A673 (cell line): Measurements from ENCODE around the gene COLGALT1. TPM values are rescaled to one million over a fixed set of nuclear protein-coding genes. Genes with fewer than 3 reads are reported as not detected.

Source experiments
- BruUV-seq: library from RNA; stranded (reverse); fragments of 400-500 nt; replicated peaks from 2 replicates; lab custom pipeline; 2021; lab: Mats Ljungman, UMichigan
- CTCF ChIA-PET: fragments of 300-600 bp; sonication (Branson Sonifier 250); formaldehyde crosslinking; loops from one replicate; lab custom pipeline; 2022; ENCODE audit warnings: antibody characterized with exemption; lab: Charles Lee
- POLR2A ChIA-PET: fragments of 300-600 bp; sonication (Branson Sonifier 250); formaldehyde crosslinking; loops from one replicate; lab custom pipeline; 2022; ENCODE audit warnings: antibody characterized with exemption; ENCODE audit not compliant: low non-redundant PET; lab: Charles Lee
- DNase-seq: peaks from one replicate; pipeline ENCODE4 v3.0.0-alpha.2; 2015; ENCODE audit warnings: low spot score
- H3K27ac ChIP-seq: fragments of 200-600 bp; sonication (generic); 2 replicates; pipeline ENCODE4 v1.5.1; 2016; ENCODE audit warnings: mixed run types, low read depth, mild to moderate bottlenecking, mixed read lengths, antibody characterized with exemption, low read length; ENCODE audit not compliant: poor library complexity, severe bottlenecking
- H3K27me3 ChIP-seq: fragments of 200-600 bp; sonication (generic); replicated peaks from 2 replicates; pipeline ENCODE4 v1.6.1; 2017; ENCODE audit warnings: mixed run types, low read depth, mild to moderate bottlenecking, mixed read lengths, antibody characterized with exemption, low read length; ENCODE audit not compliant: insufficient read depth, poor library complexity
- H3K36me3 ChIP-seq: fragments of 200-600 bp; sonication (generic); 2 replicates; pipeline ENCODE4 v1.6.1; 2016; ENCODE audit warnings: mixed run types, mild to moderate bottlenecking, mixed read lengths, antibody characterized with exemption, low read length; ENCODE audit not compliant: insufficient read depth, poor library complexity, severe bottlenecking
- H3K4me1 ChIP-seq: fragments of 200-600 bp; sonication (generic); 2 replicates; pipeline ENCODE4 v1.6.1; 2017; ENCODE audit warnings: mixed run types, mild to moderate bottlenecking, mixed read lengths, antibody characterized with exemption, low read length; ENCODE audit not compliant: insufficient read depth, poor library complexity, severe bottlenecking
- H3K4me3 ChIP-seq: fragments of 200-600 bp; sonication (generic); 2 replicates; pipeline ENCODE4 v1.5.1; 2016; ENCODE audit warnings: low read depth, mixed run types, mild to moderate bottlenecking, mixed read lengths, low read length; ENCODE audit not compliant: poor library complexity, severe bottlenecking
- H3K9me3 ChIP-seq: fragments of 200-600 bp; sonication (generic); 2 replicates; pipeline ENCODE4 v1.6.1; 2016; ENCODE audit warnings: mixed run types, low read depth, mild to moderate bottlenecking, mixed read lengths, antibody characterized with exemption, low read length; ENCODE audit not compliant: poor library complexity, severe bottlenecking
- CTCF ChIP-seq: fragments of 300-800, 200-600 bp; sonication (generic); conservative IDR thresholded peaks from 2 replicates; pipeline ENCODE4 v1.5.1; 2017; ENCODE audit warnings: low read depth, mild to moderate bottlenecking, antibody characterized with exemption, low read length, moderate library complexity, mixed read lengths
- EZH2 ChIP-seq: fragments of 200-600 bp; sonication (generic); IDR thresholded peaks from 2 replicates; pipeline ENCODE4 v1.6.1; 2017; ENCODE audit warnings: borderline replicate concordance, low read depth, mild to moderate bottlenecking, mixed read lengths, antibody characterized with exemption, low read length; ENCODE audit not compliant: poor library complexity, severe bottlenecking
- intact Hi-C: fragments of 100-400 bp; cut with micrococcal nuclease; formaldehyde crosslinking; loops from one replicate; pipeline ENCODE4 v1.10.0; 2022; ENCODE audit not compliant: unreplicated experiment
- total RNA-seq: library from RNA; stranded (reverse); gene quantifications from 2 replicates; pipeline ENCODE4 v1.2.3, GENCODE V29; 2021

COLGALT1 gene
- total RNA-seq, 1 experiment from 2014 or later: 91.3 TPM

DNA sequence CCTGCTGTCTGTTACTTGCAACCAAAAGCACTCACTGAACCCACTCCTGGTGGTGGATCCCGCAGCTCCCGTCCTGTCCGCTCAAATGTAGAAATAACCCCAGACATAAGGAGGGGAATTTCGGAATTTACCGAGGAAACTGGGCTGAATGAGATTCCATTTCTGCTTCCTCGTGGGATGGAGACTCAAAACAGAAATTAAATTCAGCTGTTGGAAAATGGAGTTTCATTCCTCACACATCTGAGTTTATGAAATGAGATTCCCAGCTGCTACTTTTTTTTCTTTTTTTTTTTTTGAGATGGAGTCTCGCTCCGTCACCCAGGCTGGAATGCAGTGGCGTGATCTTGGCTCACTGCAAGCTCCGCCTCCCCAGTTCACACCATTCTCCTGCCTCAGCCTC, 44.3 kb downstream of the COLGALT1 start:
- POLR2A ChIA-PET: no interaction called here
- no peak for TF ChIP-seq EZH2
- TF ChIP-seq CTCF: no peak
- BruUV-seq: no TSS peak

DNA sequence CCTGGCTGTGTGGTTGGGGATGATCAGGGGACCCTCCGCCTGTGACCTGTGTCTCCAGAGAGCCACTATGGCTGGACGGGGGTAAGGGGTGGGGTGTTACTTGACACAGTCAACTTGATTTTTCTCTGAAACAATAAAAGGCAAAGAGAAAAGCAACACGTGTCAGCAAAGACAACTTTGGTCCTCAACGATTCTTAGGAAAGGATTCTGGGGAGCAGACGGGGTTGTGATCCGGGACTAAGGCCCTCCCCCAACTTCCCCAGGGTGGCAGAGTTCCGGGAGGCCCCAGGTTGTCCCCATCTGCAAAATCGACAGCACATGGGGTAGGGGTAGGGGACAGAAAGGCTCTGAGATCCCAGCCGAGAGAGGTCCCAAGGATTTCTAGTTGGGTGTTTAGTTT, 46.2 kb downstream of the COLGALT1 start:
- BruUV-seq: no TSS peak

More for the DNA sequence above, 44.3 kb downstream of the COLGALT1 start:
- Histone ChIP-seq H3K36me3 (no peaks in the 10 kb centered on the region), H3K4me1 (peaks cover 4% of the 10 kb centered on the region), H3K9me3 (no peaks in the 10 kb centered on the region), H3K27me3 (no peaks in the 10 kb centered on the region), H3K4me3 (no peak overlapping the region), H3K27ac (no peak overlapping the region)
- intact Hi-C loops: loop anchor here (10.0 kb wide), 1 partner anchor 255 kb away; the partner anchor contains the start of gene RPL18A
- no peak for DNase-seq
- CTCF ChIA-PET: no interaction called here

GRCh38 chr19:17602217-17602616, 46.8 kb downstream of the COLGALT1 start:
- ChIA-PET CTCF (no interaction called here), POLR2A (no interaction called here)
- no peaks in the 10 kb centered on the region for H3K27me3 ChIP-seq
- no peaks in the 10 kb centered on the region for H3K36me3 ChIP-seq
- no peak for DNase-seq
- no peaks in the 10 kb centered on the region for H3K9me3 ChIP-seq
- BruUV-seq: no TSS peak
- H3K27ac ChIP-seq: no peak overlapping the region
- H3K4me1 ChIP-seq: peaks cover 10% of the 10 kb centered on the region
- no peak overlapping the region for H3K4me3 ChIP-seq
- intact Hi-C loops: loop anchor here (10.0 kb wide), 1 partner anchor 253 kb away; the partner anchor contains the start of gene RPL18A
- TF ChIP-seq EZH2 (no peak), CTCF (no peak)

More for the DNA sequence above, 46.2 kb downstream of the COLGALT1 start:
- CTCF ChIA-PET: no interaction called here
- POLR2A ChIA-PET: no interaction called here
- Histone ChIP-seq H3K27me3 (no peaks in the 10 kb centered on the region), H3K36me3 (no peaks in the 10 kb centered on the region), H3K4me1 (peaks cover 10% of the 10 kb centered on the region), H3K4me3 (no peak overlapping the region), H3K9me3 (no peaks in the 10 kb centered on the region), H3K27ac (no peak overlapping the region)
- intact Hi-C loops: loop anchor here (10.0 kb wide), 1 partner anchor 253 kb away; the partner anchor contains the start of gene RPL18A
- no peak for DNase-seq
- no peak for TF ChIP-seq EZH2
